Suprapubic skin (tissue), 4 donors: Measurements from ENCODE around the gene SRPX. TPM values are rescaled to one million over a fixed set of nuclear protein-coding genes. Genes with fewer than 3 reads are reported as not detected.

Experiments used
- DNase-seq, 2 donors: peaks; one replicate each; pipeline ENCODE4 v3.0.0-alpha.2; 2019; ENCODE audit warnings: low spot score in 2 of 2
- H3K27ac ChIP-seq: fragments of 200-600 bp; sonication (generic); one replicate; pipeline ENCODE4 v1.5.1; 2019
- H3K27me3 ChIP-seq: fragments of 200-600 bp; sonication (generic); one replicate; pipeline ENCODE4 v1.5.1; 2019
- H3K36me3 ChIP-seq: fragments of 200-600 bp; sonication (generic); one replicate; pipeline ENCODE4 v1.5.1; 2019
- H3K4me1 ChIP-seq: fragments of 200-600 bp; sonication (generic); one replicate; pipeline ENCODE4 v1.5.1; 2019
- H3K4me3 ChIP-seq: fragments of 200-600 bp; sonication (generic); one replicate; pipeline ENCODE4 v1.5.1; 2019; ENCODE audit warnings: mild to moderate bottlenecking
- H3K9me3 ChIP-seq: fragments of 200-600 bp; sonication (generic); one replicate; pipeline ENCODE4 v1.5.1; 2019
- EP300 ChIP-seq: sonication (generic); formaldehyde crosslinking; IDR thresholded peaks from one replicate; pipeline ENCODE4 v1.6.1; 2017; ENCODE audit warnings: antibody characterized with exemption
- POLR2A ChIP-seq, 2 donors: fragments of 450-650 bp; IDR thresholded peaks; one replicate each; pipeline ENCODE4 v1.6.1; 2017; ENCODE audit warnings: antibody characterized with exemption in 2 of 2, mild to moderate bottlenecking in 2 of 2, moderate library complexity in 2 of 2
- POLR2AphosphoS5 ChIP-seq, 3 donors: sonication (generic); formaldehyde crosslinking; IDR thresholded peaks; one replicate each; pipeline ENCODE4 v1.6.1; 2017; ENCODE audit warnings: antibody characterized with exemption in 3 of 3
- WGBS: methylation state at CpG from one replicate; pipeline ENCODE4 v1.1.5; 2018; 5-methylcytosine and 5-hydroxymethylcytosine counted together
- total RNA-seq, 4 donors: library from RNA; depleted of rRNA; stranded (reverse); fragments of >200 nt; gene quantifications; one replicate each; pipeline ENCODE4 v1.1.0, GENCODE V29; 2016
- TF ChIP-seq, protein P1 (sequence below), 2 donors: fragments of 200-600 bp in 1 of 2; fragments of 450-650 bp in 1 of 2; sonication (generic) in 1 of 2; IDR thresholded peaks; one replicate each; pipeline ENCODE4 v1.5.1; 2016 to 2019; ENCODE audit warnings: antibody characterized with exemption in 2 of 2, mild to moderate bottlenecking in 1 of 2, moderate library complexity in 1 of 2

Gene SRPX
- total RNA-seq, 4 donors from 2014 or later = 18.4 to 46.5 (median 36.4) TPM

DNA sequence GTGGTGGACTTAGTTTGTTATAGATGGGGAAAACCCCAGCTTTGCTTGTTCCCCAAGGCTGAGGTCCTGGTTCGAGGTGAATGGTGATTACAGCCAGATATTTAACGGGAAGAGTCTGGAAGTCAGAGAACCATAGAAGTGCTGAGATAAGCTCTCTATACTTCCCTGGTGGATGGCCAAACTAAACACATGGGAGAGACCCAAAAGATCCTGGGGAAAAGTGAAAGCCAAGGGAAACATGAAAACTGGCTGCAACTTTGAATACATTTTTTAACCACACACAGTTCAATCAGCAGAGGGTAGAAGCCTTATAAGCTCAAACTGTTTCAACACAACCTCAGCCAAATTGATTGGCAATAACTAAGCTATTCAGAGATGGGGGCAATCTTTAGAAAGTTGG is 29.3 kb upstream of the SRPX start:
- H3K4me1 ChIP-seq = no peaks in the 10 kb centered on the region
- no peak overlapping the region for H3K4me3 ChIP-seq
- 43% methylated on average over 2 of the region's 2 CpGs for WGBS
- TF ChIP-seq POLR2AphosphoS5 (IDR thresholded peaks at IDR 0.05) (no peak), EP300 (no peak), POLR2A (IDR thresholded peaks at IDR 0.05) (no peak)
- TF ChIP-seq, protein P1, sequence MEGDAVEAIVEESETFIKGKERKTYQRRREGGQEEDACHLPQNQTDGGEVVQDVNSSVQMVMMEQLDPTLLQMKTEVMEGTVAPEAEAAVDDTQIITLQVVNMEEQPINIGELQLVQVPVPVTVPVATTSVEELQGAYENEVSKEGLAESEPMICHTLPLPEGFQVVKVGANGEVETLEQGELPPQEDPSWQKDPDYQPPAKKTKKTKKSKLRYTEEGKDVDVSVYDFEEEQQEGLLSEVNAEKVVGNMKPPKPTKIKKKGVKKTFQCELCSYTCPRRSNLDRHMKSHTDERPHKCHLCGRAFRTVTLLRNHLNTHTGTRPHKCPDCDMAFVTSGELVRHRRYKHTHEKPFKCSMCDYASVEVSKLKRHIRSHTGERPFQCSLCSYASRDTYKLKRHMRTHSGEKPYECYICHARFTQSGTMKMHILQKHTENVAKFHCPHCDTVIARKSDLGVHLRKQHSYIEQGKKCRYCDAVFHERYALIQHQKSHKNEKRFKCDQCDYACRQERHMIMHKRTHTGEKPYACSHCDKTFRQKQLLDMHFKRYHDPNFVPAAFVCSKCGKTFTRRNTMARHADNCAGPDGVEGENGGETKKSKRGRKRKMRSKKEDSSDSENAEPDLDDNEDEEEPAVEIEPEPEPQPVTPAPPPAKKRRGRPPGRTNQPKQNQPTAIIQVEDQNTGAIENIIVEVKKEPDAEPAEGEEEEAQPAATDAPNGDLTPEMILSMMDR (IDR thresholded peaks at IDR 0.05) = no peak
- no peaks in the 10 kb centered on the region for H3K27me3 ChIP-seq
- no peaks in the 10 kb centered on the region for H3K36me3 ChIP-seq
- DNase-seq = no peak
- H3K27ac ChIP-seq = no peak overlapping the region
- no peaks in the 10 kb centered on the region for H3K9me3 ChIP-seq

GRCh38 chrX:38247051-38247450 is 26.4 kb upstream of the SRPX start:
- H3K27ac ChIP-seq = no peak overlapping the region
- no peak overlapping the region for H3K4me3 ChIP-seq
- DNase-seq = no peak
- H3K9me3 ChIP-seq = no peaks in the 10 kb centered on the region
- no peaks in the 10 kb centered on the region for H3K27me3 ChIP-seq
- no peak for TF ChIP-seq EP300
- TF ChIP-seq POLR2A (IDR thresholded peaks at IDR 0.05) = no peak
- no peak for TF ChIP-seq POLR2AphosphoS5 (IDR thresholded peaks at IDR 0.05)
- TF ChIP-seq, protein P1 (IDR thresholded peaks at IDR 0.05) = no peak
- no peaks in the 10 kb centered on the region for H3K36me3 ChIP-seq
- 91% methylated on average over 2 of the region's 2 CpGs for WGBS
- no peaks in the 10 kb centered on the region for H3K4me1 ChIP-seq

DNA sequence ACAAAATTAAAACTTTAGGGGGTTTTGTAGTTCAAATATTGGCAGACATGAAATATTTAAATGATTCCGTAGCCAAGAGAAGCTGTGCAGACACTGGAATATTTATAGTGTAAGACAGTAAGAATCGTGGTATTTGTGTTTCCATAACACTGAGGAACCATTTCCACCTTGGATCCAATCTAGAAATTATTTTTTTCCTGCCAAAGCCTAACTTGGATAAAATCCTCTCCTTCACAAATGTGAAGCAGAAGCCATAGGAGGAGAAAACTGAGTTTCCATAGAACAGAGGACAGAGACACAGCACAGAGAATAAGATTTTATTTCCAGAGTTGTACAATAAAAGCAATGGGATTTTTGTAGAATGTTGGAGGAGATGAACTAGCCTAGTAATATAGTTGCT is 19.9 kb upstream of the SRPX start:
- TF ChIP-seq POLR2AphosphoS5 (IDR thresholded peaks at IDR 0.05) (no peak), POLR2A (IDR thresholded peaks at IDR 0.05) (no peak), EP300 (no peak)
- TF ChIP-seq, protein P1 (IDR thresholded peaks at IDR 0.05) = no peak

GRCh38 chrX:38236901-38237615 is 16.4 kb upstream of the SRPX start:
- Histone ChIP-seq H3K27me3 (no peaks in the 10 kb centered on the region), H3K4me3 (no peak overlapping the region), H3K4me1 (no peaks in the 10 kb centered on the region), H3K9me3 (no peaks in the 10 kb centered on the region), H3K36me3 (no peaks in the 10 kb centered on the region), H3K27ac (no peak overlapping the region)
- TF ChIP-seq, protein P1 (IDR thresholded peaks at IDR 0.05) = no peak
- TF ChIP-seq POLR2AphosphoS5 (IDR thresholded peaks at IDR 0.05) (no peak), POLR2A (IDR thresholded peaks at IDR 0.05) (no peak)
- DNase-seq = no peak
- 76% methylated on average over 6 of the region's 6 CpGs for WGBS

More for the DNA sequence above, 19.9 kb upstream of the SRPX start:
- H3K36me3 ChIP-seq = no peaks in the 10 kb centered on the region
- H3K27me3 ChIP-seq = no peaks in the 10 kb centered on the region
- H3K27ac ChIP-seq = no peak overlapping the region
- no peak overlapping the region for H3K4me3 ChIP-seq
- DNase-seq = no peak
- no peaks in the 10 kb centered on the region for H3K9me3 ChIP-seq
- H3K4me1 ChIP-seq = no peaks in the 10 kb centered on the region
- WGBS = 72% methylated on average over 2 of the region's 2 CpGs

GRCh38 chrX:38233891-38234667 is 13.4 kb upstream of the SRPX start:
- DNase-seq = no peak
- no peaks in the 10 kb centered on the region for H3K9me3 ChIP-seq
- no peaks in the 10 kb centered on the region for H3K27me3 ChIP-seq
- no peaks in the 10 kb centered on the region for H3K4me1 ChIP-seq
- H3K36me3 ChIP-seq = no peaks in the 10 kb centered on the region
- no peak for TF ChIP-seq POLR2AphosphoS5 (IDR thresholded peaks at IDR 0.05)
- TF ChIP-seq, protein P1 (IDR thresholded peaks at IDR 0.05) = no peak
- no peak for TF ChIP-seq POLR2A (IDR thresholded peaks at IDR 0.05)
- no peak for TF ChIP-seq EP300
- 33% methylated on average over 3 of the region's 3 CpGs for WGBS
- no peak overlapping the region for H3K4me3 ChIP-seq
- H3K27ac ChIP-seq = peak overlapping the region; percentile 51
